Measurements from ENCODE around the gene STX3.

DNA sequence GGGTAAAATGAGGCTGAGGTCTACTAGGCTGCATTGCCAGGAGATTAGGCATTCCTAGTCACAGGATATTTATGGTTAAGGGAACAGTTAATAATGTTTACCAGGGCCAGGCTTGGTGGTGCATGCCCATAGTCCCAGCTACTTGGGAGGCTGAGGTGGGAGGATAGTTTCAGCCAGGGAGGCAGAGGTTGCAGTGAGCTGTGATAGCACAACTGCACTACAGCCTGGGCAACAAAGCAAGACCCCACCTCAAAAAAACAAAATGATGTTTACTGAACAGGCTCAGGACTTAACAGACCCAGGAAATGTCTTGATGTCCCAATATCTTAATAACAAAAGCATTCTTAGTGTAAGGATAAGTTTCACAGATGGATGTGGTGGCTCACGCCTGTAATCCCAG lies 58.2 kb downstream of the STX3 start:
- TF ChIP-seq, protein P1, sequence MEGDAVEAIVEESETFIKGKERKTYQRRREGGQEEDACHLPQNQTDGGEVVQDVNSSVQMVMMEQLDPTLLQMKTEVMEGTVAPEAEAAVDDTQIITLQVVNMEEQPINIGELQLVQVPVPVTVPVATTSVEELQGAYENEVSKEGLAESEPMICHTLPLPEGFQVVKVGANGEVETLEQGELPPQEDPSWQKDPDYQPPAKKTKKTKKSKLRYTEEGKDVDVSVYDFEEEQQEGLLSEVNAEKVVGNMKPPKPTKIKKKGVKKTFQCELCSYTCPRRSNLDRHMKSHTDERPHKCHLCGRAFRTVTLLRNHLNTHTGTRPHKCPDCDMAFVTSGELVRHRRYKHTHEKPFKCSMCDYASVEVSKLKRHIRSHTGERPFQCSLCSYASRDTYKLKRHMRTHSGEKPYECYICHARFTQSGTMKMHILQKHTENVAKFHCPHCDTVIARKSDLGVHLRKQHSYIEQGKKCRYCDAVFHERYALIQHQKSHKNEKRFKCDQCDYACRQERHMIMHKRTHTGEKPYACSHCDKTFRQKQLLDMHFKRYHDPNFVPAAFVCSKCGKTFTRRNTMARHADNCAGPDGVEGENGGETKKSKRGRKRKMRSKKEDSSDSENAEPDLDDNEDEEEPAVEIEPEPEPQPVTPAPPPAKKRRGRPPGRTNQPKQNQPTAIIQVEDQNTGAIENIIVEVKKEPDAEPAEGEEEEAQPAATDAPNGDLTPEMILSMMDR (IDR thresholded peaks at IDR 0.05): no peak
- no peak for TF ChIP-seq POLR2AphosphoS5 (IDR thresholded peaks at IDR 0.05)

All from gastroesophageal sphincter (tissue), 3 donors.